CD14-positive monocyte (primary cell): Measurements from ENCODE around the gene KRTAP10-6. TPM values are rescaled to one million over a fixed set of nuclear protein-coding genes. Genes with fewer than 3 reads are reported as not detected.

ENCODE experiments used
- DNase-seq, 3 donors: peaks; one replicate each; pipeline ENCODE4 v3.0.0-alpha.2; 2011 to 2022
- H2AFZ ChIP-seq: 2 replicates; pipeline ENCODE4 v1.6.0; 2012; ENCODE audit warnings: mild to moderate bottlenecking, low read depth, low read length, inconsistent platforms; ENCODE audit not compliant: insufficient read depth, poor library complexity, severe bottlenecking
- H3K27ac ChIP-seq, 2 donors: 1 replicate in 1 of 2; 2 replicates in 1 of 2; pipeline ENCODE4 v1.5.1; 2012 to 2013; ENCODE audit warnings: low read length in 2 of 2, control low read depth in 1 of 2, inconsistent platforms in 1 of 2, low read depth in 1 of 2, mild to moderate bottlenecking in 1 of 2
- H3K27me3 ChIP-seq, 2 donors: one replicate each; pipeline versions ENCODE4 v1.6.0 to v1.6.1; 2011 to 2013; ENCODE audit warnings: low read length in 2 of 2; ENCODE audit not compliant: control insufficient read depth in 2 of 2, insufficient read depth in 2 of 2
- H3K36me3 ChIP-seq, 2 donors: replicated peaks in 1 of 2; 1 replicate in 1 of 2; 2 replicates in 1 of 2; pipeline versions ENCODE4 v1.5.1 to v1.6.1; 2012 to 2013; ENCODE audit warnings: low read length in 2 of 2, control low read depth in 1 of 2, inconsistent platforms in 1 of 2, mild to moderate bottlenecking in 1 of 2; ENCODE audit not compliant: insufficient read depth in 2 of 2, control insufficient read depth in 1 of 2
- H3K4me1 ChIP-seq, 2 donors: 1 replicate in 1 of 2; 2 replicates in 1 of 2; pipeline versions ENCODE4 v1.5.1 to v1.6.1; 2012 to 2013; ENCODE audit warnings: low read length in 2 of 2, control low read depth in 1 of 2, inconsistent platforms in 1 of 2, mild to moderate bottlenecking in 1 of 2, moderate library complexity in 1 of 2; ENCODE audit not compliant: insufficient read depth in 2 of 2, control insufficient read depth in 1 of 2
- H3K4me2 ChIP-seq: replicated peaks from 2 replicates; pipeline ENCODE3; 2012; ENCODE audit warnings: low read length, moderate library complexity, mild to moderate bottlenecking; ENCODE audit not compliant: poor library complexity, severe bottlenecking; ENCODE audit errors: extremely low read depth
- H3K4me3 ChIP-seq, 3 experiments: fragments of 200-600 bp in 1 of 3; sonication (generic) in 1 of 3; replicated peaks in 1 of 3; 1 replicate in 2 of 3; 2 replicates in 1 of 3; pipeline ENCODE4 v1.5.1; 2011 to 2013; ENCODE audit warnings: low read length in 3 of 3, mild to moderate bottlenecking in 3 of 3, control low read depth in 2 of 3, low read depth in 2 of 3, inconsistent platforms in 1 of 3, moderate library complexity in 1 of 3
- H3K79me2 ChIP-seq: 2 replicates; pipeline ENCODE4 v1.6.0; 2012; ENCODE audit warnings: mild to moderate bottlenecking, control low read depth, inconsistent platforms, low read length, moderate library complexity; ENCODE audit not compliant: insufficient read depth
- H3K9ac ChIP-seq: 2 replicates; pipeline ENCODE4 v1.6.0; 2017; ENCODE audit warnings: low read length, mild to moderate bottlenecking; ENCODE audit not compliant: insufficient read depth, poor library complexity, severe bottlenecking
- H3K9me3 ChIP-seq, 2 donors: replicated peaks in 1 of 2; 1 replicate in 1 of 2; 2 replicates in 1 of 2; pipeline versions ENCODE4 v1.5.1 to v1.6.1; 2012 to 2013; ENCODE audit warnings: low read length in 2 of 2, control low read depth in 1 of 2; ENCODE audit not compliant: control insufficient read depth in 1 of 2, insufficient read depth in 1 of 2
- H4K20me1 ChIP-seq: 2 replicates; pipeline ENCODE4 v1.6.0; 2012; ENCODE audit warnings: mild to moderate bottlenecking, low read length, control low read depth, moderate library complexity; ENCODE audit not compliant: insufficient read depth
- H3K27ac Mint-ChIP-seq, 7 donors: one replicate each; pipeline ENCODE4 v1.8.0; 2020; ENCODE audit warnings: mild to moderate bottlenecking in 7 of 7, mixed read lengths in 7 of 7, moderate library complexity in 6 of 7, inconsistent platforms in 2 of 7
- H3K27me3 Mint-ChIP-seq, 3 donors: one replicate each; pipeline ENCODE4 v1.8.0; 2021 to 2022; ENCODE audit warnings: low read depth in 3 of 3, mild to moderate bottlenecking in 3 of 3, mixed read lengths in 3 of 3, moderate library complexity in 3 of 3, inconsistent platforms in 1 of 3
- H3K36me3 Mint-ChIP-seq, 2 donors: one replicate each; pipeline ENCODE4 v1.8.0; 2020; ENCODE audit warnings: mixed read lengths in 2 of 2, inconsistent platforms in 1 of 2, mild to moderate bottlenecking in 1 of 2
- H3K4me1 Mint-ChIP-seq: one replicate; pipeline ENCODE4 v1.8.0; 2020; ENCODE audit warnings: mild to moderate bottlenecking, mixed read lengths
- H3K4me3 Mint-ChIP-seq, 2 donors: one replicate each; pipeline ENCODE4 v1.8.0; 2020; ENCODE audit warnings: mild to moderate bottlenecking in 2 of 2, mixed read lengths in 2 of 2, moderate library complexity in 1 of 2
- H3K9me3 Mint-ChIP-seq, 7 donors: one replicate each; pipeline ENCODE4 v1.8.0; 2020 to 2022; ENCODE audit warnings: mixed read lengths in 7 of 7, mild to moderate bottlenecking in 6 of 7, moderate library complexity in 6 of 7, inconsistent platforms in 2 of 7
- CTCF ChIP-seq: fragments of 200-600 bp; IDR thresholded peaks from one replicate; pipeline ENCODE4 v1.8.0; 2022; ENCODE audit warnings: antibody characterized with exemption, mild to moderate bottlenecking
- WGBS: methylation state at CpG from one replicate; pipeline ENCODE4 v1.1.5; 2013; ENCODE audit warnings: missing lambda C conversion rate; ENCODE audit not compliant: insufficient coverage; 5-methylcytosine and 5-hydroxymethylcytosine counted together
- intact Hi-C, 2 donors: fragments of 100-400 bp; cut with micrococcal nuclease; formaldehyde crosslinking; loops; one replicate each; pipeline versions ENCODE4 v1.15.0 to v1.15.1; 2023
- polyA plus RNA-seq, 3 donors: library from polyadenylated mRNA; depleted of rRNA in 1 of 3; unstranded in 2 of 3; stranded (reverse) in 1 of 3; fragments of 300-500 nt in 2 of 3; fragments of >200 nt in 1 of 3; fragmentation: Illumina TruSeq in 2 of 3; gene quantifications; 1 replicate in 2 of 3; 2 replicates in 1 of 3; pipeline ENCODE4 v1.2.3, GENCODE V29; 2012 to 2021

The KRTAP10-6 gene
- polyA plus RNA-seq, 3 donors = not detected

- peaks cover 6 to 19% (median 11%) of the 10 kb centered on the region in 3 donors for H3K27me3 Mint-ChIP-seq
- intact Hi-C loops = no loop called here
- Histone ChIP-seq H3K27me3 (no peaks in the 10 kb centered on the region), H3K4me3 (no peak overlapping the region), H3K27ac (no peak overlapping the region), H3K79me2 (no peaks in the 10 kb centered on the region), H2AFZ (no peak overlapping the region), H3K9ac (no peak overlapping the region), H3K9me3 (peaks cover 5 to 31% of the 10 kb centered on the region in 2 donors), H3K4me2 (no peak overlapping the region), H3K4me1 (no peaks in the 10 kb centered on the region), H4K20me1 (no peaks in the 10 kb centered on the region), H3K36me3 (no peaks in the 10 kb centered on the region)
- no peak for DNase-seq
- H3K27ac Mint-ChIP-seq = peak overlapping the region in 1 of 7 donors; percentile 66
- no peak for TF ChIP-seq CTCF
- H3K4me3 Mint-ChIP-seq = no peak overlapping the region
- WGBS = 88% methylated on average over 15 of the region's 15 CpGs
- H3K4me1 Mint-ChIP-seq = no peaks in the 10 kb centered on the region
- no peaks in the 10 kb centered on the region for H3K36me3 Mint-ChIP-seq
- H3K9me3 Mint-ChIP-seq = peaks cover 14 to 44% (median 31%) of the 10 kb centered on the region in 7 donors
Measured at GRCh38 chr21:44572959-44573583, 19.2 kb downstream of the KRTAP10-6 start.

DNA sequence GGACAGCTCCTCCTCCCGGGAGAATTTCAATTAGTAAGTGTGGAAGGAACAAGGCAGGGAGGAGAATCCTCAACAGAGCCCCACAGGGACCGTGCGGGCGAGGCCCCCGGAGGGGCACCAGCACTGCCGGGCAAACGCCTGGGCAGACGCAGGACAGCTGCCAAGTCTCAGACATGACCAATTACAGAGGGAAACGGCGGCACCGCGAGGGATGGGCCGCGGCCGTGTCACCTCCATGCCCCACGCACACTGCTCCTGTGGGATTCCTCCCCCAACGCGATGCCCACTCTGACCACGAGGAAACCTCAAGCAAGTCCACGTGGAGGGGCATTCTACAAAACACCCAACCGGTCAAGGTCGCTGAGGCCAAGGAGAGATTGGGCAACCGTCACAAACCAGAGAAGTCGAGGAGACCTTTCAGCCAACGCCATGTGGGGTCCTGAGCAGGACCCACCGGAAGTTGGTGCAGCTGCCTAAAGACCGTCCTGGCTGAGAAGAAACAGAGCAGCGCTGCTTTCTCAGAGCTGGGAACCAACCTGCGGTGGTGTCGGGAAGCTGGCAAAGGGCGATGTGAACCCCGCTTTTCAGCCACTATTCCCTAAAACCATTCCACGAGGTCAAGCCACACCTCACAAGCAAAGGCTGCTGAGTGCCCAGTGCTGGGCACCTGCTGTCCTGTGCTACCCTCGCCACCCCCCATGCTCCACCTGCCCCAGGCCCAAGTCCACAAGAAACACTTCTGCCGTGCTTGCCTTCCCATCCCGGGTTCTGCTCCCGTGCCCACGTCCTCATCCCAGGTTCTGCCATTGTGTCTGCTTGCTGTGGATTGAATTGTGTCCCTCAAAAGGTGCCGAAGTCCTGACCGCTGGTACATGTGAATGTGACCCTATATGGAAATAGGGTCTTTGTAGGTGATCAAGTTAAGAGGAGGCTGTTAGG lies 20.2 kb downstream of the KRTAP10-6 start:
- no peak overlapping the region for H3K9ac ChIP-seq
- no peaks in the 10 kb centered on the region for H3K27me3 ChIP-seq
- peaks cover 12 to 38% (median 23%) of the 10 kb centered on the region in 7 donors for H3K9me3 Mint-ChIP-seq
- H3K4me3 ChIP-seq = no peak overlapping the region
- H3K27ac Mint-ChIP-seq = no peak overlapping the region
- 92% methylated on average over 36 of the region's 40 CpGs for WGBS
- H3K4me3 Mint-ChIP-seq = no peak overlapping the region
- H3K36me3 Mint-ChIP-seq = no peaks in the 10 kb centered on the region
- TF ChIP-seq CTCF = no peak
- intact Hi-C loops = no loop called here
- no peaks in the 10 kb centered on the region for H3K36me3 ChIP-seq
- no peaks in the 10 kb centered on the region for H3K4me1 Mint-ChIP-seq
- H3K4me2 ChIP-seq = no peak overlapping the region
- H3K4me1 ChIP-seq = no peaks in the 10 kb centered on the region
- peaks cover 5 to 25% of the 10 kb centered on the region in 2 donors for H3K9me3 ChIP-seq
- no peak overlapping the region for H2AFZ ChIP-seq
- H3K27me3 Mint-ChIP-seq = peaks cover 6 to 18% (median 13%) of the 10 kb centered on the region in 3 donors
- H3K27ac ChIP-seq = no peak overlapping the region
- DNase-seq = no peak
- H4K20me1 ChIP-seq = no peaks in the 10 kb centered on the region
- no peaks in the 10 kb centered on the region for H3K79me2 ChIP-seq
